GM20000 (cell line): ENCODE measurements around the gene BPIFB3.

Experiments
- DNase-seq: peaks from one replicate; pipeline ENCODE4 v3.0.0; 2012; ENCODE audit warnings: low spot score
- TF ChIP-seq, protein P1 (sequence below): IDR thresholded peaks from 2 replicates; pipeline ENCODE4 v1.5.1; 2012; ENCODE audit warnings: mild to moderate bottlenecking, control low read depth; ENCODE audit errors: extremely low read depth, missing control alignments

The BPIFB3 gene

DNA sequence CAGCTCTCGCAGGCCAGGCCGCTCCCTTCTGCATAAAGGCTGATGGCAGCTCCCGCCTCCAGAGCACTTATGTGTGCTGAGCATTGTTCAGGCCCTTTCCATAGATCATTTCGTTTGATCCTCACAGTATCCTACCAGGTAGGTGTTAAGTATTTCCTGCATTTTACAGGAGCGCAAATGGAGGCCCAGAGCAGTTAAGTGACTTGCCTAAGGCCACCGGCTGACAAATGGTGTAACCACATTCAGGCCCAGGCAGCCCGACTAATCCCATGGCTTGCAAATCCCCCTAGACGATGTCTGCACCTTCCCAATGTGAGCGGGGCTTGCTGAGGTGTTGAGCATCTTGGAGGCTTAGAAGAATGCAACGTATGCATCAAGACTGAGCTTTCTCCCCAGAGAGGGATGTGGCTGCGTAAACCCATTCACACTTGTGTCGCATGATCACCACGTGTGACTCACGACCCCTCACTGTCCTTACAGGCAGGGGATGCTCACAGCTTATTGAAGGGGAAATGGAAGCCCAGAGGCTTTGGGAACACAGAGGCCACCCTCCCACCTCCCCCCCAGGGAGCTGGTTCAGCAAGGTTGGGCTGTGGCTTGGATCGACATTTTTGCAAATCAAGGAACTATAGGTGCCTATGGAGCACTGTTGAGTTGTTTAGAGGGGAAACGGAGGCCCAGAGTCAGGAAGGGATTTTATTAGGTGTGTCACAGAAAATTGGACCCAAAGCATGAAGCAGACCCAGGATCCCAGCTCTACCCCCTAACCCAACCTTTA, 39.2 kb upstream of the BPIFB3 start:
- TF ChIP-seq, protein P1, sequence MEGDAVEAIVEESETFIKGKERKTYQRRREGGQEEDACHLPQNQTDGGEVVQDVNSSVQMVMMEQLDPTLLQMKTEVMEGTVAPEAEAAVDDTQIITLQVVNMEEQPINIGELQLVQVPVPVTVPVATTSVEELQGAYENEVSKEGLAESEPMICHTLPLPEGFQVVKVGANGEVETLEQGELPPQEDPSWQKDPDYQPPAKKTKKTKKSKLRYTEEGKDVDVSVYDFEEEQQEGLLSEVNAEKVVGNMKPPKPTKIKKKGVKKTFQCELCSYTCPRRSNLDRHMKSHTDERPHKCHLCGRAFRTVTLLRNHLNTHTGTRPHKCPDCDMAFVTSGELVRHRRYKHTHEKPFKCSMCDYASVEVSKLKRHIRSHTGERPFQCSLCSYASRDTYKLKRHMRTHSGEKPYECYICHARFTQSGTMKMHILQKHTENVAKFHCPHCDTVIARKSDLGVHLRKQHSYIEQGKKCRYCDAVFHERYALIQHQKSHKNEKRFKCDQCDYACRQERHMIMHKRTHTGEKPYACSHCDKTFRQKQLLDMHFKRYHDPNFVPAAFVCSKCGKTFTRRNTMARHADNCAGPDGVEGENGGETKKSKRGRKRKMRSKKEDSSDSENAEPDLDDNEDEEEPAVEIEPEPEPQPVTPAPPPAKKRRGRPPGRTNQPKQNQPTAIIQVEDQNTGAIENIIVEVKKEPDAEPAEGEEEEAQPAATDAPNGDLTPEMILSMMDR, result no peak
- no peak for DNase-seq

DNA sequence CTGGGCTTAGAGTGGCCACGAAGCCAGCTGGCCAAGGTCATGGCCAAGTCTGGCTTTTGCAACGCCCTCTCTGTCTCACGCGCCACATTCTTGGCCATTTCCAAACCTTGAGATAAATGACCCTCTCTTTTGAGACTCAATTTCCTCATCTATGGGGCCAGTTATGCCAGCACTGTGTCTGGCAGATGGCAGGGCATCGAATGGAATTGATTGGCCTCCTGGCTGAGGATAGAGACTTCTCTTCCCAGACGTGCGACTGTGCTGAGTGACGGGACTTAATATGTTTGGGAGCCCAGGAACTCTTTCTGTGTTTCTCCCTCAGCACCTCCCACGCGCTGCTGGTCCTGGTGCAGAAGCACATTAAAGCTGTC, 38.6 kb upstream of the BPIFB3 start:
- TF ChIP-seq, protein P1, result no peak
- DNase-seq, result no peak

DNA sequence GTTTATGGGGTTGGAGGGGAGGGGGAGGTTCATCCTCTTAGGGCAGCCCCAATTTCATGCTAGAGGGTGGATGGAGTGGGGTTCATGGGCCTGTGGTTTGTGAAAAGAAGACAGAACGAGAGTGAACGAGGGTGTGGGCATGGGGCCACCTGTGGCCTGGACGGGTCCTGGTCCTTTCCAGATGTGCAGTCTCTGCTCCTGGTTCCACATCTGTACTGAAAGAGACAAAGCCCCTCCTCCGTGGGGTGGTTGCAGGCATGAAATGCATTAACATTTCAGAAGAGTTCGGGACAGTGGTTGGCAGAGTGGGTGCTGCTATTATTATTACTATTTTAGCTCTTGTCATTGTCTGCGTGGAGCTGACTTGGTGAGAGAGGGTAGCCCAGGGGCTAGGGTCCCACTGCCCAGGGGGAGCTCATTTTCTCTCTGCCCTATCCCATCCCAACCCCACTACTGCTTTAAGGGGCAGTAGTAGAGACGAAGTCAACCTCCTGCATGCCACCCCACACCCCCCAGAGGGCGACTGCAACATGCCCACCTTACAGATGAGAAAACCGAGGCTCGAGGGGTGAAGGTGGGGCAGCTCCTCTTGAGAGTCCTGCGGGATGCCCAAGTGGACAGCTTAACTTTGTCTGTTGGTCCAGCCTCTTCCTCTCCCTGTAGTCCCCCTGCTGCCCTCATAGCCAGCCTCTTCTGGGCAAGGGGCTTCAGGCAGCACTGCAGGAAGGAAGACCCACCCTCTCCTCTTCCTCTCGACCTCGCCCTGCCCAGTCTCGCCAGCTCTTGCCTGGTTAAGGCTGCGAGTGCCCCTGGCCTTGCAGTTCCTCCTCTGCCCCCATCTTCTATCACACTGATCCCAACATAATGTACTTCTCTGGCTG, 37.8 kb upstream of the BPIFB3 start:
- no peak for DNase-seq
- TF ChIP-seq, protein P1, result no peak

DNA sequence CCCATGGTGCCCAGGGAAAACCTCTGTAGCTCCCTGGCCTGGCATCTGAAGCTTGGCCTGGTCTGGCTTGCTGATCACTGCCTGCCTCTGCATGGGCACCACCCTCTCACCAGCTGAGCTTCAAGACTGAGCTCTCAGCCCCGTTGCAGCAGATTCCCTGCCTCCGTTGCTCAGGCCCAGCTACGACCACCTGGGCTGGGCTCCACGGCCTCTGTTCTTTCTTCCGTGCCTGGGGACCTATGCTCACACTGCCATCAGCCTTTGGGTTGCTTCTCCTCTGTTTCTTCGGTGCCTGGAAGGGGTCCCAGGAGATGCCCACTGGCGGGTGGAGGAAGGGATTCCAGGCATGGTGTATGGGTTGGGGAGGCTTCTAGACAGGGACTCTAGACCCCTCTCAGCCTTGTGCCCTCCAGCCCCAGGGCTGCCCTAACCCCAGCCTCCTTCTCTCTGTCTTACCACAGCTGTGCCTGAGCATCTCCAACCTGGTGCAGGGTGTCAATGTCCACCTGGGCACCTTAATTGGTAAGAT, 37.1 kb upstream of the BPIFB3 start:
- TF ChIP-seq, protein P1, result no peak
- DNase-seq, result no peak

DNA sequence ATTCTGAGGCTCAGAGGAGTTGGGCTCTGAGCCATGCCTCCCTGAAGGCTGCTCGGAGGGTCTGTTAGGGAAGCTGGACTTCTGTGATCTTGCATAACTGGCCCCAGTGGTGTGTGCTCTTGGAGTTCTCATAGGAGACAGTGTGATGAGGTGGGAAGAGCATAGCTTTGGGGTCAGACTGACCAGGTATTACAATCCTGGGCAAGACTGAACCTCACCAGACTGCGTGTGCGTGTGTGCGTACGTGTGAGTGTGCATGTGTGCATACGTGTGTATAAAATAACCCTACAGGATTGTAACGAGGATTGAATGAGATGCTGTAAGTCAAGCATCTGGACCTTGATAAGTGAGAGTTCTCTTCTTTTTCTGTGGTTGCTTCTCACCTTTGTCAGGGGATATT, 36.2 kb upstream of the BPIFB3 start:
- TF ChIP-seq, protein P1, result no peak
- DNase-seq, result no peak

DNA sequence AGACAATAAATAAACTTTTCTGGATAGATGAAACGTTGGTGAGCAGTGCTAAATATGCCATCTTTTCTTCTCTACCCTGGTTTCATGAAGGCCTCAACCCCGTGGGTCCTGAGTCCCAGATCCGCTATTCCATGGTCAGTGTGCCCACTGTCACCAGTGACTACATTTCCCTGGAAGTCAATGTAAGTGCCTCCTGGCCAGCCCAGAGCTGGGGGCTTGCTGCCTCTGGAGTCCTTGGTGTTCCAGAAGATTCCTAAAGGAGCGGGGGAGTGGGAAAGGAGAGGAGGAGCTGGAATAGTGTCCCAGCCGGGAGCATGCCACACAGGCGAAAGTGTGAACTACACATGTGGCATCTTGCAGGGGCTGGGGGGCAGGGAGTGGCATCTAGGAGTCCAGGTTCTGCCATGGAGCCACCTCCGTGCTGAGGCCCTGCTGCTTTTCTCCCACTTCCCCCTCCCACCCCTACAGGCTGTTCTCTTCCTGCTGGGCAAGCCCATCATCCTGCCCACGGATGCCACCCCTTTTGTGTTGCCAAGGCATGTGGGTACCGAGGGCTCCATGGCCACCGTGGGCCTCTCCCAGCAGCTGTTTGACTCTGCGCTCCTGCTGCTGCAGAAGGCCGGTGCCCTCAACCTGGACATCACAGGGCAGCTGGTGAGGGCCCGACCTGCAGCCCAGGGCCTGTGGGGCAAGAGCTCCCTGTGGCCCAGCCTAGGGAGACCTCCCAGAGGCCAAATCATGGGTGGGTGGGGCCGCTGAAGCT, 35.4 kb upstream of the BPIFB3 start:
- TF ChIP-seq, protein P1, result no peak

More for the DNA sequence above, 35.4 kb upstream of the BPIFB3 start:
- DNase-seq, result no peak
